Measurements from ENCODE around the gene RNU1-4.
"Not testable (repeated sequence)": the region's sequence is repeated elsewhere in the genome, so short reads cannot be mapped to it uniquely, and the experiment has no call there.

GRCh38 chr1:16703141-16703540 is 37.2 kb upstream of the RNU1-4 start:
- not testable (repeated sequence) for TF ChIP-seq POLR2A (IDR thresholded peaks at IDR 0.05)
- peak in 2 of 11 experiments; percentile 13 to 21 for TF ChIP-seq CTCF (IDR thresholded peaks at IDR 0.05 in 8 of 11, conservative IDR thresholded peaks at IDR 0.05 in 3 of 11)

Data from spleen (tissue), 7 donors.